Mesendoderm (in vitro differentiated cells): ENCODE results near the gene YIPF2.

ENCODE experiments used
- DNase-seq: peaks from one replicate; pipeline ENCODE4 v3.0.0; 2013
- H2AK5ac ChIP-seq: 2 replicates; pipeline ENCODE4 v1.6.1; 2013; ENCODE audit warnings: low read length, inconsistent platforms
- H2BK120ac ChIP-seq: 2 replicates; pipeline ENCODE4 v1.6.1; 2013; ENCODE audit warnings: low read depth, mild to moderate bottlenecking, low read length, moderate library complexity, mixed read lengths
- H2BK15ac ChIP-seq: replicated peaks from 2 replicates; pipeline ENCODE4 v1.6.1; 2013; ENCODE audit warnings: low read depth, mild to moderate bottlenecking, moderate library complexity
- H2BK5ac ChIP-seq: 2 replicates; pipeline ENCODE4 v1.6.1; 2013; ENCODE audit warnings: low read length, inconsistent platforms
- H3K18ac ChIP-seq: 2 replicates; pipeline ENCODE4 v1.6.1; 2013; ENCODE audit warnings: mild to moderate bottlenecking, low read length, mixed read lengths
- H3K23ac ChIP-seq: one replicate; pipeline ENCODE4 v1.6.1; 2013; ENCODE audit warnings: low read length
- H3K27ac ChIP-seq: 2 replicates; pipeline ENCODE4 v1.5.1; 2013; ENCODE audit warnings: low read depth, mild to moderate bottlenecking, inconsistent platforms, low read length, moderate library complexity
- H3K27me3 ChIP-seq: 2 replicates; pipeline ENCODE4 v1.6.1; 2013; ENCODE audit warnings: low read length, control low read depth, mild to moderate bottlenecking, inconsistent platforms; ENCODE audit not compliant: insufficient read depth, poor library complexity
- H3K36me3 ChIP-seq: 2 replicates; pipeline ENCODE4 v1.6.1; 2013; ENCODE audit warnings: low read length, inconsistent platforms; ENCODE audit not compliant: control insufficient read depth, insufficient read depth
- H3K4ac ChIP-seq: one replicate; pipeline ENCODE4 v1.6.1; 2013; ENCODE audit warnings: low read depth, mild to moderate bottlenecking, low read length, moderate library complexity
- H3K4me1 ChIP-seq: 2 replicates; pipeline ENCODE4 v1.6.1; 2013; ENCODE audit warnings: low read depth, low read length, inconsistent platforms; ENCODE audit not compliant: control insufficient read depth
- H3K4me2 ChIP-seq: 2 replicates; pipeline ENCODE4 v1.6.1; 2013; ENCODE audit warnings: low read length
- H3K4me3 ChIP-seq: 2 replicates; pipeline ENCODE4 v1.5.1; 2013; ENCODE audit warnings: mild to moderate bottlenecking, low read length
- H3K56ac ChIP-seq: one replicate; pipeline ENCODE4 v1.6.1; 2013; ENCODE audit warnings: low read length
- H3K79me1 ChIP-seq: 2 replicates; pipeline ENCODE4 v1.6.1; 2013; ENCODE audit warnings: low read length, inconsistent platforms
- H3K79me2 ChIP-seq: 2 replicates; pipeline ENCODE4 v1.6.1; 2013; ENCODE audit warnings: mild to moderate bottlenecking, low read length; ENCODE audit not compliant: control insufficient read depth, insufficient read depth
- H3K9ac ChIP-seq: 2 replicates; pipeline ENCODE4 v1.6.1; 2013; ENCODE audit warnings: low read length, inconsistent platforms
- H4K5ac ChIP-seq: one replicate; pipeline ENCODE4 v1.6.1; 2013; ENCODE audit warnings: low read length
- H4K8ac ChIP-seq: one replicate; pipeline ENCODE4 v1.6.1; 2013; ENCODE audit warnings: low read depth, mild to moderate bottlenecking, control low read depth, low read length, moderate library complexity
- WGBS: extraction: QIAGEN DNeasy Blood & Tissue Kit; methylation state at CpG from one replicate; pipeline ENCODE4 v1.1.7; 2013; ENCODE audit warnings: low lambda C conversion rate, missing lambda C conversion rate; ENCODE audit not compliant: insufficient coverage; ENCODE audit errors: extremely low coverage; 5-methylcytosine and 5-hydroxymethylcytosine counted together

The YIPF2 gene

GRCh38 chr19:10888421-10888866 lies 40.0 kb downstream of the YIPF2 start:
- peaks cover 19% of the 10 kb centered on the region for H3K79me1 ChIP-seq
- H3K9ac ChIP-seq: peak overlapping the region; percentile 28
- H3K27me3 ChIP-seq: no peaks in the 10 kb centered on the region
- H4K5ac ChIP-seq: no peak overlapping the region
- no peak overlapping the region for H2BK5ac ChIP-seq
- DNase-seq: peak; percentile 76
- H4K8ac ChIP-seq: no peak overlapping the region
- H2BK120ac ChIP-seq: no peak overlapping the region
- H3K56ac ChIP-seq: peak overlapping the region; percentile 62
- H3K4ac ChIP-seq: no peak overlapping the region
- H3K36me3 ChIP-seq: no peaks in the 10 kb centered on the region
- no peak overlapping the region for H2AK5ac ChIP-seq
- no CpG with 5 or more reads among the region's 13 CpGs for WGBS
- peak overlapping the region; percentile 19 for H3K18ac ChIP-seq
- peaks cover 34% of the 10 kb centered on the region for H3K79me2 ChIP-seq
- H2BK15ac ChIP-seq: no peak overlapping the region
- peak overlapping the region; percentile 97 for H3K23ac ChIP-seq
- peaks cover 15% of the 10 kb centered on the region for H3K4me1 ChIP-seq
- H3K4me3 ChIP-seq: no peak overlapping the region
- peak overlapping the region; percentile 3 for H3K27ac ChIP-seq
- H3K4me2 ChIP-seq: no peak overlapping the region

DNA sequence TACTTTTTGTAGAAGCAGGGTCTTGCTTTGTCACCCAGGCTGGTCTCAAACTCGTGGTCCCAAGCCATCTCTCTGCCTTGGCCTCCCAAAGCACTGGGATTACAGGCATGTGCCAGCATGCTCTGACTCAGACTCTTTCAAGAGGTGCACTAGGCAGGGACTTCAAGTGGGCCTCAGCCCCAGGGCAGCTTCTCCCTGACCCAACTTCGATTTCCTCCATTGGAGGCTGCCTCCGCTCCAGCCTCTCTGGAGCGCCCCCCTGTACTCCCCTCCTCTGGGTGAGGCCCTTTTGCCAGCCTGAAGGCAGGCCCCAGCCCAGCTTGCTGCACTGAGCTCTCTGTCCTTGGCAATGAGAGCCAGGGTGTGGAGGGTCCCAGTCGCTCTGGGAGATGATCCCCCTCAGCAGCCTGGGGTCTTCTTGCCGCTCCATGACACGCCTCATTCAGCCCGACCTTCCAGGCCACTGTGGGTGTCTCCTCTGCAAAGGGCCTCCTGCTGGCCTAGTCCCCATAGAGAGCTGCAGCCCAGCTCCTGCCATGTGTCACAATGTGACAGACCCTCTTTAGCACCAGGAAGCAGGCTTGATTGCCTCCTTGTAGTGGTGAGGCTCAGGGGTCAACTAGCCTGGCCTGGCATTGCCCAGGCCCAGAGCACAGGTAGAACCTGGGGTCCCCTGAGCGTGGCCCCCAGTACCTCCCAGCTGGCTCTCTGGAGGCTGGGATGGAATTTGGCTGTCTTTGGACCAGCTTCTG lies 40.6 kb downstream of the YIPF2 start:
- H3K79me2 ChIP-seq: peaks cover 40% of the 10 kb centered on the region
- H4K5ac ChIP-seq: no peak overlapping the region
- H3K56ac ChIP-seq: peak overlapping the region; percentile 62
- no CpG with 5 or more reads among the region's 9 CpGs for WGBS
- H3K4me3 ChIP-seq: no peak overlapping the region
- peak overlapping the region; percentile 97 for H3K23ac ChIP-seq
- H3K27me3 ChIP-seq: no peaks in the 10 kb centered on the region
- H2BK5ac ChIP-seq: no peak overlapping the region
- peaks cover 22% of the 10 kb centered on the region for H3K79me1 ChIP-seq
- H2BK15ac ChIP-seq: no peak overlapping the region
- no peak for DNase-seq
- H2BK120ac ChIP-seq: no peak overlapping the region
- H3K27ac ChIP-seq: peak overlapping the region; percentile 3
- H4K8ac ChIP-seq: no peak overlapping the region
- no peak overlapping the region for H3K4me2 ChIP-seq
- no peak overlapping the region for H2AK5ac ChIP-seq
- peaks cover 15% of the 10 kb centered on the region for H3K4me1 ChIP-seq
- H3K9ac ChIP-seq: peak overlapping the region; percentile 12
- no peak overlapping the region for H3K4ac ChIP-seq
- H3K36me3 ChIP-seq: no peaks in the 10 kb centered on the region
- no peak overlapping the region for H3K18ac ChIP-seq

DNA sequence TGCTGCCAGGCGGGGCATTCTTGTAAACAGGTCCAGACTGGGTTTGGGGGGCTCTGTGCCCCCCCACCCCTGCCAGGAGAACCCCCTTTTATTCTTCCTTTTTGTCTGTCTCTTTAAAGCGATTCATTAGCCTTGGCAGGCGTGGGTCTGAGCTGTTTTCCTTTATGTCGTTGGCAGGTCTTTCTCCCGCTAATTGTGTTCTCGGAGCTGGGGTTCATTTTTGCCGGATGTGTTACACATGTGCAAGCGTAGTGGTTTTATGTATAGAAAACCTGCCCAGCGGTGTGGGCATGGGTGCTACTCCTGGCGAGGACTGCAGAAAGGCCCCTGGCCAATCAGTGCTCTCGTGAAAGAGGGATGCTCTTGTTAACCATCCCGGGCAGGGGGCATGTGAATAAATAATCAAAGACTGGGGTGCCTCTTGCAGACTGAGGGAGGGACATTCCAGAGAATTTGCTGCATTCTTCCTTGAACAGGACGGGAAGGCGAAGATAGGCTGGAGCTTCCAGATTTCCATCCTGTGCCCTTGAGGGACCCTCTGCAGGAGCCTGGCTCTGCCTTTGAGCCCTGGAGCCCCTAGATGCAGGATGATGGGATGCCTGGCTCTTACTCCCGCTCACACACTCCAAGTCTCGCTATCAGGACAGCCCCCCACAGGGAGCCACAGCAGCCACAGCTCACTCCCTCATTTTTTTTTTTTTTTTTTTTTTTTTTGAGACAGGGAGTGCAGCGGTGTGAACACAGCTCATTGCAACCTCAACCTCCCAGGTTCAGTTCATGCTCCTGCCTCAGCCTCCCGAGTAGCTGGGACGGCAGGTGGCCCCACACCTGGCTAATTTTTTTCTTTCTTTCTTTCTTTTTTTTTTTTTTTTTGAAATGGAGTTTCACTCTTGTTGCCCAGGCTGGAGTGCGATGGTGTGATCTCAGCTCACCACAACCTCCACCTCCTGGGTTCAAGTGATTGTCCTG lies 43.0 kb downstream of the YIPF2 start:
- WGBS: no CpG with 5 or more reads among the region's 20 CpGs
- no peaks in the 10 kb centered on the region for H3K27me3 ChIP-seq
- peaks cover 25% of the 10 kb centered on the region for H3K4me1 ChIP-seq
- H3K9ac ChIP-seq: no peak overlapping the region
- no peak overlapping the region for H3K4me3 ChIP-seq
- H3K18ac ChIP-seq: no peak overlapping the region
- no peak overlapping the region for H2AK5ac ChIP-seq
- H3K23ac ChIP-seq: no peak overlapping the region
- H3K4ac ChIP-seq: no peak overlapping the region
- H3K27ac ChIP-seq: no peak overlapping the region
- no peak overlapping the region for H3K56ac ChIP-seq
- peaks cover 42% of the 10 kb centered on the region for H3K79me2 ChIP-seq
- no peak overlapping the region for H2BK120ac ChIP-seq
- H2BK5ac ChIP-seq: no peak overlapping the region
- no peak overlapping the region for H2BK15ac ChIP-seq
- H3K36me3 ChIP-seq: no peaks in the 10 kb centered on the region
- no peak overlapping the region for H3K4me2 ChIP-seq
- DNase-seq: peak; percentile 67
- no peak overlapping the region for H4K5ac ChIP-seq
- H4K8ac ChIP-seq: no peak overlapping the region
- peaks cover 23% of the 10 kb centered on the region for H3K79me1 ChIP-seq

DNA sequence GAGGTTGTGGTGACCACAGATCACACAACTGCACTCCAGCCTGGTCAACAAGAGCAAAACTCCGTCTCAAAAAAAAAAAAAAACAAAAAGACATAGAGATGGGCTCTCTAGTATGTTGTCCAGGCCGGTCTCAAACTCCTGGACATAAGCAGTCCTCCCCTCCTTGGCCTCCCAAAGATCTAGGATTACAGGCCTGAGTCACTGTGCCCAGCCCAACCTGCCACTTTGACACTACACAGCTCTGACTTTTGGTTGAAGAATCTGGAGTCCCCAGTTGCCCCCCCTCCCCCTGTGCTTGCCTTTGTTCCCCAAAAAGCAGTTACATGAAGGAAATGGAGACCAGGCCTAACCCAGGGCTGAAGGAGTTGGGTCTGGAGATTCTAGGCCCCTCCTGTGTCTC lies 44.2 kb downstream of the YIPF2 start:
- H2BK120ac ChIP-seq: no peak overlapping the region
- no peak overlapping the region for H3K18ac ChIP-seq
- H2BK5ac ChIP-seq: no peak overlapping the region
- H3K9ac ChIP-seq: no peak overlapping the region
- H3K27me3 ChIP-seq: no peaks in the 10 kb centered on the region
- DNase-seq: no peak
- H4K5ac ChIP-seq: no peak overlapping the region
- no peak overlapping the region for H3K4me2 ChIP-seq
- WGBS: no CpG with 5 or more reads among the region's 2 CpGs
- no peak overlapping the region for H2AK5ac ChIP-seq
- H4K8ac ChIP-seq: no peak overlapping the region
- H3K4me1 ChIP-seq: peaks cover 29% of the 10 kb centered on the region
- H3K36me3 ChIP-seq: no peaks in the 10 kb centered on the region
- no peak overlapping the region for H3K56ac ChIP-seq
- H3K27ac ChIP-seq: no peak overlapping the region
- peaks cover 54% of the 10 kb centered on the region for H3K79me2 ChIP-seq
- no peak overlapping the region for H3K4ac ChIP-seq
- H3K4me3 ChIP-seq: no peak overlapping the region
- no peak overlapping the region for H2BK15ac ChIP-seq
- peaks cover 31% of the 10 kb centered on the region for H3K79me1 ChIP-seq
- H3K23ac ChIP-seq: no peak overlapping the region

DNA sequence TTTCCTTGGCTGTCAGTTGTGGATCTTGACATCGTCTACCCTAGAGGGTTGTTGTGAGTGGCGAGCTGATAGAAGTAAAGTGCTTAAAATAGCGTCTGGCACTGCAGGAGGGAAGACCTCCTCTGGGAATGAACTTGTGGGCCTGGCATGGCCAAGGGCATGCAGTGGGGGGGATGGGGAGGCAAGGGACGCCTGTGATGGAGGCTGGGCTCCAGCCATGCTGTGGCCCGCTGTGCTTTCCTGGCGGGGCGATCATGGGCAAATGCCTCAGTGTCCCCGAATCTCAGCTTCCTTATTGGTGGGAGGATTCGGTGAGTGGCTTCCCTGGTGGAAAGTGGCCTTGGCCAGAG lies 46.4 kb downstream of the YIPF2 start:
- Histone ChIP-seq H3K27ac (no peak overlapping the region), H4K5ac (no peak overlapping the region), H3K4me2 (no peak overlapping the region), H3K18ac (no peak overlapping the region), H3K79me2 (peaks cover 58% of the 10 kb centered on the region), H2AK5ac (no peak overlapping the region), H3K27me3 (no peaks in the 10 kb centered on the region), H4K8ac (no peak overlapping the region), H3K4me3 (no peak overlapping the region), H3K56ac (peak overlapping the region; percentile 45), H2BK15ac (no peak overlapping the region), H3K9ac (no peak overlapping the region), H3K23ac (no peak overlapping the region), H2BK5ac (no peak overlapping the region), H2BK120ac (no peak overlapping the region), H3K4me1 (peaks cover 17% of the 10 kb centered on the region), H3K4ac (no peak overlapping the region), H3K36me3 (no peaks in the 10 kb centered on the region), H3K79me1 (peaks cover 33% of the 10 kb centered on the region)
- no CpG with 5 or more reads among the region's 9 CpGs for whole genome bisulfite sequencing
- no peak for DNase-seq
